Central memory CD8-positive, alpha-beta T cell (primary cell): ENCODE results near the gene TBXAS1.

Source experiments
- ATAC-seq: fragments of 150-1000 bp; cut with Tn5 transposase; replicated peaks from 2 replicates; pipeline ENCODE4 v1.10.0; 2022; ENCODE audit warnings: mild to moderate bottlenecking, moderate FRiP score, moderate number of reproducible peaks; ENCODE audit not compliant: poor library complexity, severe bottlenecking; ENCODE audit errors: extremely low read depth
- DNase-seq, 2 donors: peaks; one replicate each; pipeline ENCODE4 v3.0.0; 2021; ENCODE audit warnings: low spot score in 2 of 2
- H3K27ac Mint-ChIP-seq: one replicate; pipeline ENCODE4 v1.8.0; 2022; ENCODE audit warnings: low read depth, mild to moderate bottlenecking, moderate library complexity, mixed read lengths
- H3K27me3 Mint-ChIP-seq: one replicate; pipeline ENCODE4 v1.8.0; 2022; ENCODE audit warnings: mixed read lengths
- H3K36me3 Mint-ChIP-seq: one replicate; pipeline ENCODE4 v1.8.0; 2022; ENCODE audit warnings: mild to moderate bottlenecking, moderate library complexity, mixed read lengths; ENCODE audit not compliant: insufficient read depth
- H3K4me1 Mint-ChIP-seq: one replicate; pipeline ENCODE4 v1.8.0; 2022; ENCODE audit warnings: mixed read lengths
- H3K4me3 Mint-ChIP-seq: one replicate; pipeline ENCODE4 v1.8.0; 2022; ENCODE audit warnings: mild to moderate bottlenecking, moderate library complexity, mixed read lengths
- H3K9me3 Mint-ChIP-seq: one replicate; pipeline ENCODE4 v1.8.0; 2022; ENCODE audit warnings: mixed read lengths

Gene TBXAS1

GRCh38 chr7:139869886-139870285 is 40.8 kb downstream of the TBXAS1 start:
- Mint-ChIP-seq H3K27me3 (peaks cover 18% of the 10 kb centered on the region), H3K4me1 (no peaks in the 10 kb centered on the region), H3K4me3 (no peak overlapping the region), H3K9me3 (no peaks in the 10 kb centered on the region), H3K36me3 (no peaks in the 10 kb centered on the region), H3K27ac (no peak overlapping the region)
- ATAC-seq (no peak), DNase-seq (no peak)

GRCh38 chr7:139870380-139870779 is 41.3 kb downstream of the TBXAS1 start:
- Mint-ChIP-seq H3K4me3 (no peak overlapping the region), H3K27me3 (peaks cover 13% of the 10 kb centered on the region), H3K9me3 (no peaks in the 10 kb centered on the region), H3K4me1 (no peaks in the 10 kb centered on the region), H3K36me3 (no peaks in the 10 kb centered on the region), H3K27ac (no peak overlapping the region)
- DNase-seq (no peak), ATAC-seq (no peak)

GRCh38 chr7:139871331-139871730 is 42.3 kb downstream of the TBXAS1 start:
- Mint-ChIP-seq H3K4me1 (no peaks in the 10 kb centered on the region), H3K4me3 (no peak overlapping the region), H3K9me3 (no peaks in the 10 kb centered on the region), H3K27me3 (peaks cover 8% of the 10 kb centered on the region), H3K36me3 (no peaks in the 10 kb centered on the region), H3K27ac (no peak overlapping the region)
- DNase-seq (no peak), ATAC-seq (no peak)

GRCh38 chr7:139871820-139872219 is 42.8 kb downstream of the TBXAS1 start:
- Mint-ChIP-seq H3K27ac (no peak overlapping the region), H3K27me3 (peaks cover 8% of the 10 kb centered on the region), H3K4me1 (no peaks in the 10 kb centered on the region), H3K36me3 (no peaks in the 10 kb centered on the region), H3K4me3 (no peak overlapping the region), H3K9me3 (no peaks in the 10 kb centered on the region)
- ATAC-seq (no peak), DNase-seq (no peak)

GRCh38 chr7:139873593-139874301 is 44.7 kb downstream of the TBXAS1 start:
- Mint-ChIP-seq H3K9me3 (no peaks in the 10 kb centered on the region), H3K27me3 (peaks cover 19% of the 10 kb centered on the region), H3K36me3 (no peaks in the 10 kb centered on the region), H3K4me1 (no peaks in the 10 kb centered on the region), H3K4me3 (no peak overlapping the region), H3K27ac (no peak overlapping the region)
- ATAC-seq (no peak), DNase-seq (no peak)

- ATAC-seq (no peak), DNase-seq (no peak)
- Mint-ChIP-seq H3K27me3 (peaks cover 19% of the 10 kb centered on the region), H3K27ac (no peak overlapping the region), H3K9me3 (no peaks in the 10 kb centered on the region), H3K4me1 (no peaks in the 10 kb centered on the region), H3K36me3 (no peaks in the 10 kb centered on the region), H3K4me3 (no peak overlapping the region)
Measured at GRCh38 chr7:139874302-139874629, 45.2 kb downstream of the TBXAS1 start.

- H3K9me3 Mint-ChIP-seq = no peaks in the 10 kb centered on the region
- H3K27me3 Mint-ChIP-seq = peaks cover 19% of the 10 kb centered on the region
- no peak overlapping the region for H3K27ac Mint-ChIP-seq
- no peak overlapping the region for H3K4me3 Mint-ChIP-seq
- DNase-seq (no peak), ATAC-seq (no peak)
- H3K4me1 Mint-ChIP-seq = no peaks in the 10 kb centered on the region
- no peaks in the 10 kb centered on the region for H3K36me3 Mint-ChIP-seq
Measured at GRCh38 chr7:139875821-139876241, 46.8 kb downstream of the TBXAS1 start.

- DNase-seq (no peak), ATAC-seq (no peak)
- H3K4me3 Mint-ChIP-seq = no peak overlapping the region
- peaks cover 23% of the 10 kb centered on the region for H3K27me3 Mint-ChIP-seq
- peaks cover 2% of the 10 kb centered on the region for H3K36me3 Mint-ChIP-seq
- H3K27ac Mint-ChIP-seq = no peak overlapping the region
- no peaks in the 10 kb centered on the region for H3K9me3 Mint-ChIP-seq
- H3K4me1 Mint-ChIP-seq = no peaks in the 10 kb centered on the region
Measured at GRCh38 chr7:139876622-139877283, 47.7 kb downstream of the TBXAS1 start.

- H3K4me3 Mint-ChIP-seq = no peak overlapping the region
- peaks cover 4% of the 10 kb centered on the region for H3K36me3 Mint-ChIP-seq
- no peaks in the 10 kb centered on the region for H3K4me1 Mint-ChIP-seq
- no peak for DNase-seq
- peaks cover 12% of the 10 kb centered on the region for H3K27me3 Mint-ChIP-seq
- no peak for ATAC-seq
- no peaks in the 10 kb centered on the region for H3K9me3 Mint-ChIP-seq
- H3K27ac Mint-ChIP-seq = no peak overlapping the region
Measured at GRCh38 chr7:139883814-139884213, 54.8 kb downstream of the TBXAS1 start.

- Mint-ChIP-seq H3K4me1 (no peaks in the 10 kb centered on the region), H3K27me3 (peaks cover 12% of the 10 kb centered on the region), H3K27ac (no peak overlapping the region), H3K36me3 (peaks cover 4% of the 10 kb centered on the region), H3K9me3 (no peaks in the 10 kb centered on the region), H3K4me3 (no peak overlapping the region)
- ATAC-seq = no peak
- no peak for DNase-seq
Measured at GRCh38 chr7:139884441-139884840, 55.4 kb downstream of the TBXAS1 start.

GRCh38 chr7:139885511-139885910 is 56.4 kb downstream of the TBXAS1 start:
- Mint-ChIP-seq H3K4me3 (no peak overlapping the region), H3K27ac (no peak overlapping the region), H3K27me3 (peaks cover 14% of the 10 kb centered on the region), H3K9me3 (no peaks in the 10 kb centered on the region), H3K36me3 (peaks cover 4% of the 10 kb centered on the region), H3K4me1 (no peaks in the 10 kb centered on the region)
- DNase-seq = no peak
- ATAC-seq = no peak

- Mint-ChIP-seq H3K4me3 (no peak overlapping the region), H3K27ac (no peak overlapping the region), H3K36me3 (peaks cover 4% of the 10 kb centered on the region), H3K4me1 (no peaks in the 10 kb centered on the region), H3K9me3 (no peaks in the 10 kb centered on the region), H3K27me3 (peaks cover 21% of the 10 kb centered on the region)
- DNase-seq (no peak), ATAC-seq (no peak)
Measured at GRCh38 chr7:139886206-139886605, 57.1 kb downstream of the TBXAS1 start.

- no peak overlapping the region for H3K4me3 Mint-ChIP-seq
- ATAC-seq = no peak
- H3K36me3 Mint-ChIP-seq = peaks cover 2% of the 10 kb centered on the region
- peaks cover 22% of the 10 kb centered on the region for H3K27me3 Mint-ChIP-seq
- H3K4me1 Mint-ChIP-seq = no peaks in the 10 kb centered on the region
- H3K27ac Mint-ChIP-seq = no peak overlapping the region
- H3K9me3 Mint-ChIP-seq = no peaks in the 10 kb centered on the region
- no peak for DNase-seq
Measured at GRCh38 chr7:139886899-139887298, 57.8 kb downstream of the TBXAS1 start.
